Neural progenitor cell (in vitro differentiated cells): ENCODE measurements around the gene BABAM1. TPM values are rescaled to one million over a fixed set of nuclear protein-coding genes. Genes with fewer than 3 reads are reported as not detected.

ENCODE experiments used
- DNase-seq: peaks from one replicate; pipeline ENCODE4 v3.0.0-alpha.2; 2016; ENCODE audit warnings: low spot score
- H2AFZ ChIP-seq: fragments of 200-600 bp; sonication (generic); replicated peaks from 2 replicates; pipeline ENCODE4 v1.6.1; 2016; ENCODE audit warnings: antibody characterized with exemption
- H3F3A ChIP-seq: fragments of 200-600 bp; sonication (generic); 2 replicates; pipeline ENCODE4 v1.6.1; 2016; ENCODE audit warnings: antibody characterized with exemption, low read depth
- H3K27ac ChIP-seq: fragments of 200-600 bp; sonication (generic); 2 replicates; pipeline ENCODE4 v1.5.1; 2016; ENCODE audit warnings: mild to moderate bottlenecking
- H3K27me3 ChIP-seq: fragments of 200-600 bp; sonication (generic); 2 replicates; pipeline ENCODE4 v1.6.1; 2016; ENCODE audit warnings: mild to moderate bottlenecking, moderate library complexity
- H3K36me3 ChIP-seq: fragments of 200-600 bp; sonication (generic); 2 replicates; pipeline ENCODE4 v1.5.1; 2016
- H3K4me1 ChIP-seq: fragments of 200-600 bp; sonication (generic); 2 replicates; pipeline ENCODE4 v1.6.1; 2016; ENCODE audit warnings: mixed run types
- H3K4me2 ChIP-seq: fragments of 200-600 bp; sonication (generic); 2 replicates; pipeline ENCODE4 v1.6.1; 2016
- H3K4me3 ChIP-seq: fragments of 200-600 bp; sonication (generic); 2 replicates; pipeline ENCODE4 v1.5.1; 2016
- H3K79me2 ChIP-seq: fragments of 200-600 bp; sonication (generic); 2 replicates; pipeline ENCODE4 v1.6.1; 2016; ENCODE audit warnings: low read depth
- H3K9ac ChIP-seq: fragments of 200-600 bp; sonication (generic); 2 replicates; pipeline ENCODE4 v1.6.1; 2016
- H3K9me3 ChIP-seq: fragments of 200-600 bp; sonication (generic); 2 replicates; pipeline ENCODE4 v1.5.1; 2016; ENCODE audit warnings: low read depth
- H4K20me1 ChIP-seq: fragments of 200-600 bp; sonication (generic); 2 replicates; pipeline ENCODE4 v1.6.1; 2016; ENCODE audit warnings: low read depth
- H3K27ac Mint-ChIP-seq: 3 replicates; pipeline ENCODE4 v1.8.0; 2021; ENCODE audit warnings: mixed read lengths
- H3K27me3 Mint-ChIP-seq: 2 replicates; pipeline ENCODE4 v1.8.0; 2022; ENCODE audit warnings: low read depth, mild to moderate bottlenecking, inconsistent platforms, moderate library complexity, mixed read lengths; ENCODE audit not compliant: insufficient read depth
- H3K36me3 Mint-ChIP-seq: 3 replicates; pipeline ENCODE4 v1.8.0; 2021; ENCODE audit warnings: mixed read lengths
- H3K4me1 Mint-ChIP-seq: 3 replicates; pipeline ENCODE4 v1.8.0; 2021; ENCODE audit warnings: mixed read lengths
- H3K4me3 Mint-ChIP-seq: 3 replicates; pipeline ENCODE4 v1.8.0; 2021; ENCODE audit warnings: mild to moderate bottlenecking, moderate library complexity, mixed read lengths
- H3K9me3 Mint-ChIP-seq: 3 replicates; pipeline ENCODE4 v1.8.0; 2020; ENCODE audit warnings: mixed read lengths
- CTCF ChIP-seq: fragments of 200-600 bp; sonication (generic); IDR thresholded peaks from 2 replicates; pipeline ENCODE4 v1.5.1; 2017; ENCODE audit warnings: antibody characterized with exemption, mild to moderate bottlenecking
- EZH2 ChIP-seq: fragments of 200-600 bp; sonication (generic); IDR thresholded peaks from 2 replicates; pipeline ENCODE4 v1.6.1; 2017; ENCODE audit warnings: antibody characterized with exemption, mild to moderate bottlenecking, moderate library complexity
- EZH2phosphoT487 ChIP-seq: fragments of 200-600 bp; sonication (generic); IDR thresholded peaks from 2 replicates; pipeline ENCODE4 v1.6.1; 2017; ENCODE audit warnings: antibody characterized with exemption
- total RNA-seq: library from RNA; depleted of rRNA; stranded (reverse); fragments of >200 nt; gene quantifications from 2 replicates; pipeline ENCODE4 v1.2.3, GENCODE V29; 2015; ENCODE audit warnings: low replicate concordance

BABAM1 gene
- total RNA-seq, 1 donor from 2014 or later = 89.8 TPM

GRCh38 chr19:17286263-17286662 is 19.0 kb downstream of the BABAM1 start:
- TF ChIP-seq EZH2 = no peak
- no peak for TF ChIP-seq EZH2phosphoT487
- TF ChIP-seq CTCF = no peak
- no peak overlapping the region for H3K4me3 Mint-ChIP-seq

GRCh38 chr19:17286752-17287151 is 19.5 kb downstream of the BABAM1 start:
- Histone ChIP-seq H3F3A (peaks cover 30% of the 10 kb centered on the region), H3K4me3 (no peak overlapping the region), H3K9me3 (no peaks in the 10 kb centered on the region), H3K27me3 (peaks cover 9% of the 10 kb centered on the region), H3K9ac (no peak overlapping the region), H3K4me2 (no peak overlapping the region), H2AFZ (no peak overlapping the region), H3K36me3 (no peaks in the 10 kb centered on the region), H3K27ac (no peak overlapping the region), H3K4me1 (no peaks in the 10 kb centered on the region), H3K79me2 (no peaks in the 10 kb centered on the region), H4K20me1 (no peaks in the 10 kb centered on the region)
- H3K27ac Mint-ChIP-seq = no peak overlapping the region
- peaks cover under 1% of the 10 kb centered on the region for H3K36me3 Mint-ChIP-seq
- no peak overlapping the region for H3K4me3 Mint-ChIP-seq
- peaks cover 5% of the 10 kb centered on the region for H3K4me1 Mint-ChIP-seq
- no peaks in the 10 kb centered on the region for H3K9me3 Mint-ChIP-seq
- DNase-seq = no peak
- TF ChIP-seq CTCF (no peak), EZH2 (no peak), EZH2phosphoT487 (no peak)
- H3K27me3 Mint-ChIP-seq = peaks cover 5% of the 10 kb centered on the region

More at GRCh38 chr19:17286263-17286662, 19.0 kb downstream of the BABAM1 start:
- H3K27ac ChIP-seq = no peak overlapping the region
- peaks cover 13% of the 10 kb centered on the region for H3K27me3 ChIP-seq
- H3K4me1 ChIP-seq = no peaks in the 10 kb centered on the region
- no peaks in the 10 kb centered on the region for H3K9me3 ChIP-seq
- no peaks in the 10 kb centered on the region for H3K79me2 ChIP-seq
- Mint-ChIP-seq H3K27ac (no peak overlapping the region), H3K9me3 (no peaks in the 10 kb centered on the region), H3K27me3 (peaks cover 4% of the 10 kb centered on the region), H3K36me3 (no peaks in the 10 kb centered on the region), H3K4me1 (peaks cover 5% of the 10 kb centered on the region)
- DNase-seq = no peak
- peaks cover 28% of the 10 kb centered on the region for H3F3A ChIP-seq
- no peaks in the 10 kb centered on the region for H4K20me1 ChIP-seq
- no peak overlapping the region for H3K4me3 ChIP-seq
- no peak overlapping the region for H3K4me2 ChIP-seq
- H3K36me3 ChIP-seq = no peaks in the 10 kb centered on the region
- no peak overlapping the region for H2AFZ ChIP-seq
- no peak overlapping the region for H3K9ac ChIP-seq

- Histone ChIP-seq H3K4me1 (peaks cover 3% of the 10 kb centered on the region), H3K9ac (no peak overlapping the region), H3K27ac (no peak overlapping the region), H3K36me3 (no peaks in the 10 kb centered on the region), H3F3A (peaks cover 48% of the 10 kb centered on the region), H3K4me3 (peak overlapping the region; percentile 23), H3K9me3 (no peaks in the 10 kb centered on the region), H2AFZ (peak overlapping the region; percentile 27), H3K79me2 (no peaks in the 10 kb centered on the region), H4K20me1 (no peaks in the 10 kb centered on the region), H3K27me3 (no peaks in the 10 kb centered on the region), H3K4me2 (peak overlapping the region; percentile 63)
- Mint-ChIP-seq H3K9me3 (no peaks in the 10 kb centered on the region), H3K36me3 (peaks cover 3% of the 10 kb centered on the region), H3K27me3 (peaks cover 5% of the 10 kb centered on the region), H3K27ac (no peak overlapping the region), H3K4me3 (peak overlapping the region; percentile 68), H3K4me1 (peaks cover 3% of the 10 kb centered on the region)
- peak; percentile 92 for DNase-seq
- TF ChIP-seq CTCF (no peak), EZH2phosphoT487 (no peak), EZH2 (no peak)
Measured at GRCh38 chr19:17289489-17289888, 22.2 kb downstream of the BABAM1 start.
